Activated naive CD8-positive, alpha-beta T cell treated with anti-CD3 and anti-CD28 coated beads for 36 hours (primary cell): ENCODE results near the gene MRPL17. TPM values are rescaled to one million over a fixed set of nuclear protein-coding genes. Genes with fewer than 3 reads are reported as not detected.

ENCODE experiments used
- DNase-seq: peaks from one replicate; pipeline ENCODE4 v3.0.0; 2021
- H3K27ac Mint-ChIP-seq: one replicate; pipeline ENCODE4 v1.8.0; 2022; ENCODE audit warnings: mild to moderate bottlenecking, moderate library complexity, mixed read lengths
- H3K27me3 Mint-ChIP-seq: one replicate; pipeline ENCODE4 v1.8.0; 2022; ENCODE audit warnings: mild to moderate bottlenecking, mixed read lengths
- H3K36me3 Mint-ChIP-seq: one replicate; pipeline ENCODE4 v1.8.0; 2021; ENCODE audit warnings: mild to moderate bottlenecking, mixed read lengths
- H3K4me1 Mint-ChIP-seq: one replicate; pipeline ENCODE4 v1.8.0; 2021; ENCODE audit warnings: mixed read lengths
- H3K4me3 Mint-ChIP-seq: one replicate; pipeline ENCODE4 v1.8.0; 2022; ENCODE audit warnings: mild to moderate bottlenecking, moderate library complexity, mixed read lengths
- H3K9me3 Mint-ChIP-seq: one replicate; pipeline ENCODE4 v1.8.0; 2022; ENCODE audit warnings: mixed read lengths
- total RNA-seq, 2 experiments: library from RNA; stranded (reverse); gene quantifications; one replicate each; pipeline ENCODE4 v1.2.3, GENCODE V29; 2021

Gene MRPL17
- total RNA-seq, 2 experiments from 2014 or later = 141 to 143 TPM

DNA sequence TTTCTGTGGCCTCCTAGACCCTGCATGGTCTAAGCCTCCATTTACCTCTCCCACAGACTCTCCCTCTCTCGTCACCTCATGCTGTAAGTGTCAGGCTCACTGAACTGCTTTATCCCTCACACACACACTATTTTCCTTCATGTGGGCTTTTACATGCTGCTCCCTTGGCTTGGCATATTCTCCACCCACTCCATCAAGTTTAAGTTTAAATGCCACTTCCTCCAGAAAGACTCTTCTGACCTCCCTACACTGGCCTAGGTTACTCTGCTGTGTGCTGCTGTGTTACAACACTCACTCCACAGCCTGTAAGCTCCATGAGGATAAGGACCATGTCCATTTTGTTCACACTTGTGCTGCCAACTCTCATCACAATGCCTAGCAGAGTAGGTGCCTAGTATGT, 30.0 kb downstream of the MRPL17 start:
- Mint-ChIP-seq H3K4me3 (no peak overlapping the region), H3K27ac (no peak overlapping the region), H3K27me3 (peaks cover 5% of the 10 kb centered on the region), H3K9me3 (no peaks in the 10 kb centered on the region), H3K4me1 (peaks cover 3% of the 10 kb centered on the region), H3K36me3 (no peaks in the 10 kb centered on the region)
- no peak for DNase-seq

DNA sequence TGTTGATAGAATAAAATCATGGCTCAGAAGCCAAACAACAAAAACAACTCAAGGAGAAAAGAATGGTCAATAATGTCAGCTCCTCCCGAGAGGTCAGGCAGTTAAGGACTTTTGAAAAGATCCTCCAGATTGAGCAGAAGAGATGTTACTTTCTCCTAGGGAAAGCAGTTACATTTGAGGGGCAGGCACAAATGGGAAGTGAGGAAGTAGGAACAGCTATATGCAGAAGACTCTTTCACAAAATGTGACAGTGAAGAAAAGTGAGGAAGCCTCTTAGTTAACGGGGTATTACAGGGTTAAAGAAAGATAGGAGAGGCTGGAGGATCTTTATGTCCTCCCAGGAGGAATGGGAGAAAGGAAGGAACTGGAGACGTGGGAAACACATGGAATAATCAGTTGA, 31.0 kb downstream of the MRPL17 start:
- Mint-ChIP-seq H3K27ac (no peak overlapping the region), H3K4me1 (peaks cover 3% of the 10 kb centered on the region), H3K9me3 (no peaks in the 10 kb centered on the region), H3K27me3 (peaks cover 5% of the 10 kb centered on the region), H3K4me3 (no peak overlapping the region), H3K36me3 (no peaks in the 10 kb centered on the region)
- DNase-seq = no peak

DNA sequence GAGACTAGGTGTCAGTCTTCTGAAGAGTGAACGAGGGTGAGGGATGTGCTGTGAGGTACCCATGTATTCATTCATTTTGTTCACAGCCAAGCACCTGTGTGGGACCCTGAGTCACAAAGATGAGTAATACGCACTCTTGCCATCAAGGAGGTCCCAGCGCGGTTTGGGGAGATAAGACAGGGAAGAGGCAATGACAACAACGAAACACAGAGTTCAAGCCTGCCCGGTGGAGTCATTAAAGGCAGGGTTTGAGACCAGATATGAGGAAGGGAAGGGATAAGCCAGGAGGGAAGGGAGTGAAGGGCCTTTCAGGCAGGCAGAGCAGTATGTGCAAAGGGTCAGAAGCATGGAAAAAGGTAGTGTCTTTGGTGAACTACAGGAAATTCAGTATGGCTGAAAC, 32.2 kb downstream of the MRPL17 start:
- H3K4me1 Mint-ChIP-seq = no peaks in the 10 kb centered on the region
- no peaks in the 10 kb centered on the region for H3K36me3 Mint-ChIP-seq
- no peak overlapping the region for H3K27ac Mint-ChIP-seq
- peak; percentile 49 for DNase-seq
- peaks cover 1% of the 10 kb centered on the region for H3K27me3 Mint-ChIP-seq
- no peaks in the 10 kb centered on the region for H3K9me3 Mint-ChIP-seq
- H3K4me3 Mint-ChIP-seq = no peak overlapping the region

DNA sequence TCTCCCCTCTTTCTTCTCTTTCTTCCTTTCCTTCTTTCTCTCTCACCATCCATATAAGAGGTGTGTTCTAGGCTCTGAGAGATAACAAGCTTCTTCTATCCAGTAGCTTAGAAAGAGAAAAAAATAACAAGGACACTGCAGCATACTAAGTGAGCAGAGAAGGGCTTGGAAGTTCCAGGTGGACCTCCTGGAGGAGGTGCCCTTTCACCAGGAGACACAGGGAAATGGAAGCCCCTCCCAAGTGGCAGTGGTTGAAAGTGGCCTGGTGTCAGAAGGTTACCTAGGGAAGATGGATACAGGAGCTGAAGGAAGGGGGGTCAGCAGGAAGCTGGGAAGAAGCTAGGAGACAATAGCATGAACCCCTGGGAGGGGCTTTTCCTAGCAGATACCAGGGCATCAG, 33.0 kb downstream of the MRPL17 start:
- Mint-ChIP-seq H3K36me3 (no peaks in the 10 kb centered on the region), H3K27ac (no peak overlapping the region), H3K9me3 (no peaks in the 10 kb centered on the region), H3K4me1 (no peaks in the 10 kb centered on the region), H3K4me3 (no peak overlapping the region), H3K27me3 (no peaks in the 10 kb centered on the region)
- DNase-seq = no peak

DNA sequence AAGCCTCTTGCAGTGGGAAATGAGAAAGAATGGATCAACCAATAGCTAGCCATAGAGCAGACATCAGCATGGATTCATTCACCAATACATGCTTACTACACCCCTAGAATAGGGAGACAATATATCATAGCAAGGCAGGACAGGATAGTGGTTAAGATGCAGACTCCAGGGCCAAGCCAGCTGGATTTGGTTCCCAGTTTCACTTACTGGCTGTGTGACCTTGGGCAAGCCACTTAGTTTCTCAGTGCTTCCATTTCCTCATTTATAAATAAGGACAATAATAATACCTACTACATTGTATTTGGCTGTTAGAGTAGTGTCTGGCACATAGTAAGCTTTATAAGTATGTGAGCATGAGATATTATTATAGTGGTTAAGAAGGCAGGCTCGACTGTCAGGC, 34.6 kb downstream of the MRPL17 start:
- no peak for DNase-seq
- Mint-ChIP-seq H3K27ac (no peak overlapping the region), H3K4me3 (no peak overlapping the region), H3K27me3 (no peaks in the 10 kb centered on the region), H3K4me1 (no peaks in the 10 kb centered on the region), H3K36me3 (no peaks in the 10 kb centered on the region), H3K9me3 (no peaks in the 10 kb centered on the region)

DNA sequence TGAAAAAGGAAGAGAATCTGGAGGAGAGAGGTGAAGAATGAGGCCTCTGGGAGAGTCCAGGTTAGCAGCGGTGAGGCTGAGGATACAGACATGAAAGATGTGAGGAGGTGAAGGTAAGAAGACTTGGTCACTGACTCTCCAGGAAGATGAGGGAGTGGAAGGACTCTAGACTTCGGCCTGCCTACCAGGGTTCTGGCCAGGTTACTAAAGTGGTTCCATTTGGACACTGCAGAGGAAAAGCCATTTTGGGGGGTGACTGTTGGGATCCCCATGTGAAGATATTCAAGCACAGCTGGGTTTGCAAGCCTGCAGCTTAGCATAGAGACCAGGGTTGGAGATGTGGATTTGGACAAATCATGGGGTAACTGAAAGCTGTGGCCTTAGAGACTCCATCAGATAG, 35.3 kb downstream of the MRPL17 start:
- Mint-ChIP-seq H3K36me3 (no peaks in the 10 kb centered on the region), H3K27ac (no peak overlapping the region), H3K27me3 (no peaks in the 10 kb centered on the region), H3K4me3 (no peak overlapping the region), H3K9me3 (no peaks in the 10 kb centered on the region), H3K4me1 (no peaks in the 10 kb centered on the region)
- no peak for DNase-seq

DNA sequence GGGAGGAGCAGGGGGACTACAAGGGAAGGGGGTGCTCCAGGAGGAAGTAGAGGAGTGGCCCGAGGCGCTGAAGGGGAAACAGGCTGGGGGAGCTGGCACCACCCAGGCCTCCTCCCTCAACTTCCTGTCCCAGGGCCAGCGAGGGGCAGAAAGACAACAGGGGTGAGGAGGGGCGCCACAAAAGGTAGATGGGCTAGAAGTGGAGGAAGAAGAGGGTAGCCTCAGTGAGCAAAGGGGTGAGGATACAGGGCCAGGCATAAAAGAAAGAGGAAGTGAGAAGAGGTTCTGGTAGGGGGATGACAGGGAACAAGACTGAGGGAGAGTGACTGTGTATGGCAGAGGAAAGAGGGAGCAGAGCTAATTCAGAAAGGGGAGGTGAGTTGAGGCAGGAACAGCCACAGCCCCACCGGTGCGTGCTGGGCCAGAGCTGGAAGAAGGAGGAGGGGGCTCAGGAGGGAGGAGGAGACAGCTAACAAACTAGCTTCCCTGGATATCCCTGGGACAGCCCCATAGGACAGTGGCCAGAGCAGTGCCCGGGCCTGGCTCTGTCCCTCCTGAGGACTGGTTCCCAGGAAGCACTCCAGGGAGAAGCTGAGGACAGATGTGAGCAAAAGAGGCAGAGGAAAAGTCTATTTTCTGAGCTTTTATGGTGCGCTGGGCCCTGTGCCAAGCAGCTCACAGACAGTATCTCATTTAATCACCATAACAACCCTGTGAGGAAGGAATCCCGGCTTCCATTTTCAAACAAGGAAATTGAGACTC, 36.0 kb downstream of the MRPL17 start:
- peak; percentile 29 for DNase-seq
- no peaks in the 10 kb centered on the region for H3K27me3 Mint-ChIP-seq
- no peak overlapping the region for H3K4me3 Mint-ChIP-seq
- H3K27ac Mint-ChIP-seq = no peak overlapping the region
- H3K4me1 Mint-ChIP-seq = no peaks in the 10 kb centered on the region
- no peaks in the 10 kb centered on the region for H3K9me3 Mint-ChIP-seq
- H3K36me3 Mint-ChIP-seq = no peaks in the 10 kb centered on the region

DNA sequence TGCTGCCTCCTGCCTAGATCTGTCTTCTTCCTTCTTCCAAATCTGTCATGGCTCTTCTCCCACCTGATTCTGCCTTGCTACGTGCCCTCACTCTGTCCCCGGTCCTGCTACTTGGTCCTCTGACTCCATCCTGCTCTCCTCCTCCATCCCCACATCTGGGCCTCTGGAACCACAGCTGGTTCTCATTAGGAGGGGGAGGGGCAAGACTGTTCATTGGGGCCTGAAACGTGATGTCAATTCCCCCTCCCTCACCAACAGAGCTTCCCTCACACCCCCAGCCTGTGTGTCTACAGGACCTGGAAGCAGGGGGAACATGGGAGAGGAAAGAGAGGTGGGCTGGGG, 36.6 kb downstream of the MRPL17 start:
- no peak overlapping the region for H3K4me3 Mint-ChIP-seq

DNA sequence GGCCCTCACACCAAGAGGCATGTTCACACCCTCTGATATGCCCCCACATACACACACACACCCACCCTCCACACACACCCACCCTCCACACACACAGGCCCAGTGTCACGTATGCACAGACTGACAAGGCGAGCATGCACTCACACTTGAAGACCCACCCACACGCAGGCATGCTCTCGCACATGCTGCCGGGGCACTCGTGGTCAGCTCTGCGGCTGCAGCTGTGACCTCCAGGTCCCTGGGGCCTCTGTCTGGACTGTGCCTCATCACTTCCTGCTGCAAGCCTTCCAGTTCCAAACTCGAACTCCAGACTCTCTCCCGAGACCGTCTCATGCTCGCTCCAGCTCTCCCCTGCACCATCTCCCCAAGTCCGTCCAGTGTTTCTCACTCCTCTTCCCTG, 37.1 kb downstream of the MRPL17 start:
- no peaks in the 10 kb centered on the region for H3K9me3 Mint-ChIP-seq
- H3K4me1 Mint-ChIP-seq = no peaks in the 10 kb centered on the region
- H3K36me3 Mint-ChIP-seq = no peaks in the 10 kb centered on the region
- H3K27ac Mint-ChIP-seq = no peak overlapping the region
- no peak overlapping the region for H3K4me3 Mint-ChIP-seq
- no peaks in the 10 kb centered on the region for H3K27me3 Mint-ChIP-seq
- no peak for DNase-seq

More for the DNA sequence above, 36.6 kb downstream of the MRPL17 start:
- no peak for DNase-seq
- Mint-ChIP-seq H3K9me3 (no peaks in the 10 kb centered on the region), H3K27me3 (no peaks in the 10 kb centered on the region), H3K4me1 (no peaks in the 10 kb centered on the region), H3K27ac (no peak overlapping the region), H3K36me3 (no peaks in the 10 kb centered on the region)

DNA sequence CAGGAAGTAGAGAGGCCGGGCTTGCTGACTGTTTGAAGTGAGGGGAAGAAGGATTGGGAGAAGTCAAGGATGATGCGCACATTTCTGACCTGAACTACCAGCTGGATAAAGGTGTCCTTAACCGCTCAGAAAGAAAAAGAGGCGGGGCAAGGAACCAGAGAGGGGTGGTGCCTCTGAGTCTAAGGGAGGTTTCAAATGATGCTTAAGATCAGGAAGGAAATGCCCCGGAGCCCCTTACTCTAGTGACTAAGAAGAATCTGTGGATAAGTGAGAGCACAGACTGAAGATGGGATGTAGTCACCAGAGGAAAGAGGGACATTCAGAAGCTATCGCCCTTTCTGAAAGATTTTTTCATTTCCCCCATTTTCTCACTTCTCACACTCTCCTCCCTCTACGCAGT, 40.2 kb downstream of the MRPL17 start:
- DNase-seq = no peak
- no peaks in the 10 kb centered on the region for H3K27me3 Mint-ChIP-seq
- H3K27ac Mint-ChIP-seq = no peak overlapping the region
- H3K4me1 Mint-ChIP-seq = no peaks in the 10 kb centered on the region
- no peaks in the 10 kb centered on the region for H3K9me3 Mint-ChIP-seq
- H3K36me3 Mint-ChIP-seq = no peaks in the 10 kb centered on the region
- H3K4me3 Mint-ChIP-seq = no peak overlapping the region

DNA sequence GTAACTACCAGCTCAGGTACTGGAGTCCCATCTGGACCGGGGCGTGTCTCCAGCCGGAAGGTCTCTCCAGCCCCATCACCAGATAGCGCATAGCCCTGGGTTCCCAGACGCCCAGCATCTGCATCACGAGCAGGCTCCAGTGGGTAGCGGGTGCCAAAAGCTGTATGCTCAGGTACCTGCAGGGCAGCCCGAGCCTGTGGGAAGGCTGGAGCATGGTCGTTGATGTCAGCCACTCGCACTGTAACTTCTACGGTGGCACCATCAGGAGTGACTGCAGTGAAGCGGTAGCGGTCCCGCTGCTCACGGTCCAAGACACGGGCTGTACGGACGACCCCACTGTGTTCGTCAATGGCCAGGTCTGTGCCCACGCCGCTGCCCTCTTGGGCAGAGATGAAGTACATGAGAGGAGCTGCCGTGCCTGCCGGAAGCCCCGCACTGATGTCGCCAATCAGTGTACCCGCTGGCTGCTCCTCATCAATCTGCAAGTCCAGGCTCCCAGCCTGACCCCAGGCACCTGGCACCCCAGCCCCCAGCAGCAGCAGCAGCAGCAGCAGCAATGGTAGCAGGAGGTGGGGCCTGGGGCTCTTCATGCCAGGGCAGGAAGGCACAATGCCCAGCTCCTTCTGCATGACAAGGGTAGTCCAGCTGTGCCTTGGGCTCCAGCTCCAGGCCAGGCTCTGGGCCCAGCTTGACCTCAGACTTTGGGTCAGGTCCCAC, 42.0 kb downstream of the MRPL17 start:
- H3K9me3 Mint-ChIP-seq = no peaks in the 10 kb centered on the region
- no peaks in the 10 kb centered on the region for H3K4me1 Mint-ChIP-seq
- DNase-seq = no peak
- no peak overlapping the region for H3K4me3 Mint-ChIP-seq
- no peak overlapping the region for H3K27ac Mint-ChIP-seq
- no peaks in the 10 kb centered on the region for H3K27me3 Mint-ChIP-seq
- H3K36me3 Mint-ChIP-seq = no peaks in the 10 kb centered on the region

DNA sequence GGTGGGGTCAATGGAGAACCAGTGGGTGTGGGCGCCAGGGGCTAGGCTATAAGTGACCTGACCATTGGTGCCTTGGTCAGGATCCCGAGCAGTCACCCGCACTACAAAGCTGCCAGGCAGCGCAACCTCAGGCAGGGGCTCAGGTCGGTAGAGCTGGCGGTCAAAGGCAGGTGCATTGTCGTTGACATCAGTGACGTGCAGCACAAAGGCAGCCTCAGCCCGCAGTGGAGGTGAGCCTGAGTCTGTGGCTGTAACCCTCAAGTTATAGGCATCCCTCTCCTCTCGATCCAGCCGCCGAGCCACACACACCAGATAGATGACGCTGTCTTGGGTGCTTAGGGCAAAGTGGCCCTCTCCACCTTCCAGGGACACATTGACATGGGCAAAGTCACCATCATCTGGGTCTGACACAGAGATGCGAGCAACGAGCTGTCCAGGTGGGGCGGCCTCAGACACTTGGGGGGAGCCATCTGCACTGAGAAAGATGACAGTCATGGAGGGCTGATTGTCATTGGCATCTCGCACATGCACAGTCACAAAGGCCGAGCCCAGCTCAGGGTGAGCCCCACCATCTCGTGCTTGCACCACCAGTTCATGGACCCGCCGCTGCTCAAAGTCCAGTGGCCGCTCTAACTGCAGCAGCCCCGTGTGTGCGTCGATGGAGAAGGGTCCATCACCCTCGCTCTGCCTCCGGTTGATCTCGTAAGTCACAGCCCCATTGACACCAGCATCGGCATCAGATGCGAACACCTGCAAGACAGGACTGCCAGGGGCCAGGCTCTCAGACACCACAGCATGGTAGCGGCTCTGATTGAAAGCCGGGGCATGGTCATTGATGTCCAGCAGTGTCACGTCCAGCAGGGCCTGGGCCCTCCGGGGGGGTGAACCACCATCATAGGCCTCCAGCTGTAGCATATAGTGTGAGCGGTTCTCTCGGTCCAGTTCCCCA, 42.8 kb downstream of the MRPL17 start:
- no peaks in the 10 kb centered on the region for H3K9me3 Mint-ChIP-seq
- no peaks in the 10 kb centered on the region for H3K27me3 Mint-ChIP-seq
- H3K4me1 Mint-ChIP-seq = no peaks in the 10 kb centered on the region
- no peak overlapping the region for H3K27ac Mint-ChIP-seq
- no peaks in the 10 kb centered on the region for H3K36me3 Mint-ChIP-seq
- H3K4me3 Mint-ChIP-seq = no peak overlapping the region
- no peak for DNase-seq

DNA sequence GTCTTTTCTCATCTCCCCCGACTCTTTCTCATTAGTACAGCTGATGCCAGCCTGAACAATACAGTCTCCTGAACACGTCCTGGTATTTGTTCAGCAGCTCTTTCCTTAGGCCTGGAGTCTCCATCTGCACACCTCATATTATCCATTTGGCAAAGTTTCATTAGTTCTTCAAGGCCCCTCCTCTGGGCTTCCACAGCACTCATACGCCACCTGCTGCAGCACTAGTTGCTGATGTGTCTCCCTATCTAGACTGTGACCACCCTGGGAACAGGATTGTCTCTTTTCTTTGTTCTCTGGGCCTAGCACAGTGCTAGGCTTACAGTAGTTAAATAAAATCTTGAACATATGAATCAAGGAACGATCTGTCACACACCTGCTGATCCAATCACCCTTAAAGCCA, 44.7 kb downstream of the MRPL17 start:
- H3K27ac Mint-ChIP-seq = no peak overlapping the region

DNA sequence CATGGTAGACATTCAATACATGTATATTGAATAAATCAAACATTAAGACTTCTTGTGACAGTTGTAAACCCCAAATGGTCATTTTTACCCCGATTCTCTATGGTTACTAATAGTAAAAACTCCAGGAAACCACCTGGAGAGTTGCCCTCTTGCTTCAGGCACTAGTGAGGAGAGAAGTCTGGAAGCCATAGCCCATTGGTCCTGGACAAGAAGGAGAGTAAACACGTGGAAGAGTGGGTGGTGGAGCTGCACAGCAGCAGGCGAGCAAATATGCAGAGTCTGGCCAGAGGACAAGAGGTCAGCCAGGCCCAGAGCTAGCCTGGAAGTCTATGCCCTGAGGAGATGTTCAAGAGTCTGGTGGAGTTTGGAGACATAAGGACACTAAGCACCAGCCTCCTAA, 45.3 kb downstream of the MRPL17 start:
- no peak for DNase-seq
- Mint-ChIP-seq H3K4me3 (no peak overlapping the region), H3K9me3 (no peaks in the 10 kb centered on the region), H3K4me1 (peaks cover under 1% of the 10 kb centered on the region), H3K27ac (no peak overlapping the region), H3K36me3 (no peaks in the 10 kb centered on the region), H3K27me3 (no peaks in the 10 kb centered on the region)

More for the DNA sequence above, 44.7 kb downstream of the MRPL17 start:
- Mint-ChIP-seq H3K9me3 (no peaks in the 10 kb centered on the region), H3K4me1 (no peaks in the 10 kb centered on the region), H3K36me3 (no peaks in the 10 kb centered on the region), H3K4me3 (no peak overlapping the region), H3K27me3 (no peaks in the 10 kb centered on the region)
- DNase-seq = no peak

DNA sequence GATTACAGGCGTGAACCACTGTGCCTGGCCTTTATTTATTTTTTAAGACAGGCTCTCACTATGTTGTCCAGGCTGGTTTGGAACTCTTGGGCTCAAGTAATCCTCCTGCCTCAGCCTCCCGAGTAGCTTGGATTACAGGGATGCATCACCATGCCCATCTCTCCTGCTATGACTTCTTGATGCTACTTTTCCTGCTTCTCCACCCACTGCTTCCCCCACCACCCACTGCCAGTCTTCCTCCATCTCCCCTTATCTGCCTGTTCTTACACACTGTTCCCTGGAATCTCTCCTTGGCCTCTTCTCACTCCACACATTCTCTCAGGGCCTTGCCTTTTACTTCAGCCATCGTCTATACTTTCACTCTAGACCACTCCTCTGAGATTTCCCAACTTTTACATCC, 46.7 kb downstream of the MRPL17 start:
- no peaks in the 10 kb centered on the region for H3K36me3 Mint-ChIP-seq
- H3K9me3 Mint-ChIP-seq = no peaks in the 10 kb centered on the region
- H3K27me3 Mint-ChIP-seq = no peaks in the 10 kb centered on the region
- H3K4me3 Mint-ChIP-seq = no peak overlapping the region
- H3K27ac Mint-ChIP-seq = no peak overlapping the region
- DNase-seq = no peak
- peaks cover 8% of the 10 kb centered on the region for H3K4me1 Mint-ChIP-seq
